ENCODE data around the gene MCC. TPM values are rescaled to one million over a fixed set of nuclear protein-coding genes. Genes with fewer than 3 reads are reported as not detected.

Gene MCC
- total RNA-seq, 1 donor from 2014 or later, result 2.5 TPM

DNA sequence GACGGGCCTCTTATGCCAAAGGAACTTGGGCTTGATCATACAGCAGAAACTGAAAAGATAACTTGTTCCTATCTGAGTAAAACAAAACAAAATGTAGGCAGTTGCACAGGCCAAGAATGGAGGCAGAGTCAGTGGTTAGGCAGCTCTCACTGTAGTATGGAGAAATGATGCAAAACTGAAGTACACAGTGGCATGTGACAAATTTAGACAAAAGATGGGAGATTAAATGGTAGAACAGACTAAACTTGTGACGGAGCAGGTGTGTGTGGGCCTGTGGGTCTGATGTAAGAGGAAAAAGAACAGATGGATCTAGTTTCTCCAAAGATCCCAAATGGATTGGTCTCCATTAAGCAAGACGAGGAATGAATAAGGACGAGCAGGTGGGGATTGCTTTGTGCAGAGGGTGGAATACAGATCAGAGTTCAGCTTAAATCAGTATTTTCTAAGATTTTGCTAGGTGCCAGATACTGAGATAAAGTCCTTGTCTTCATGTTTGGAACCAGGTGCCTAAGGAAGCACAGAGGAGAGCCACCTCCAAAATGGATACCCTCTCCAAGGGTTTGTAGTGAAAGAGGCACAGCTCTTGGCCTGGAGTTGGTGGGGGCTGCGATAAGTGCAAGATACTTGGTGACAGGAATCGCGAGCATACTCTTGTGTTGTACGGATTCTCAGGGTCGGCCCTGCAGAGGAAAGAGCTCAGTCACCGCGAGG is 512.4 kb downstream of the MCC start:
- H3K27ac Mint-ChIP-seq, result peak overlapping the region; percentile 97

DNA sequence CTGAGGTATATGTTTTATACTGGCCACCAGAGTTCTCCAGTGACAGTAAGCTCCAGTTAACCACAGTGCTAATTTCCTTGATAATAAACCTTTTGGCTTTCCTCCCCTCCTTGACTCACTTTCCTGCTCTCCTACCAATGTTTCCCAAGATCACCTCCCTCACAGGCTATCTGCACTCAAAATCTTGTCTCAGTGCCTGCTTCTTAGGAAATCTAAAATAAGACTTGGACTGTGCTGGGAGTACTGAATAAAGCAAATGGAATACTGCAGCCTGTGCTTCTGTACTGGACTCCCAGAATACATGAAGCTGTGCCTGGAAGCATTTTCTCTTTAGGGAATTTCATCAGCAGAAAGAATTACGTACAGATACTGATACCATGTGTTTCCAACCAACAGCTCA is 513.4 kb downstream of the MCC start:
- TF ChIP-seq EZH2phosphoT487 (IDR thresholded peaks at IDR 0.05) (no peak), CTCF (IDR thresholded peaks at IDR 0.05) (no peak), EZH2 (IDR thresholded peaks at IDR 0.05) (no peak)
- Mint-ChIP-seq H3K27me3 (ENCODE audit: insufficient read depth, low read depth) (peaks cover 3% of the 10 kb centered on the region), H3K9me3 (no peaks in the 10 kb centered on the region), H3K4me1 (peaks cover 33% of the 10 kb centered on the region), H3K4me3 (no peak overlapping the region), H3K36me3 (peaks cover 4% of the 10 kb centered on the region), H3K27ac (no peak overlapping the region)
- no peak for DNase-seq (ENCODE audit: low spot score)
- no peak overlapping the region for H2AFZ ChIP-seq (replicated peaks)
- no peaks in the 10 kb centered on the region for H3K27me3 ChIP-seq
- H3K79me2 ChIP-seq (ENCODE audit: low read depth), result peaks cover 32% of the 10 kb centered on the region
- H3K4me3 ChIP-seq, result no peak overlapping the region
- no peak overlapping the region for H3K27ac ChIP-seq
- peaks cover 16% of the 10 kb centered on the region for H4K20me1 ChIP-seq (ENCODE audit: low read depth)
- H3K4me1 ChIP-seq, result peaks cover 22% of the 10 kb centered on the region
- no peak overlapping the region for H3K9ac ChIP-seq
- H3K36me3 ChIP-seq, result no peaks in the 10 kb centered on the region
- H3K4me2 ChIP-seq, result no peak overlapping the region
- H3K9me3 ChIP-seq (ENCODE audit: low read depth), result no peaks in the 10 kb centered on the region
- peaks cover 19% of the 10 kb centered on the region for H3F3A ChIP-seq (ENCODE audit: low read depth)

More for the DNA sequence above, 512.4 kb downstream of the MCC start:
- H3K27me3 Mint-ChIP-seq (ENCODE audit: insufficient read depth, low read depth), result peaks cover 5% of the 10 kb centered on the region
- H3K27ac ChIP-seq, result peak overlapping the region; percentile 15
- H3K9ac ChIP-seq, result no peak overlapping the region
- no peaks in the 10 kb centered on the region for H3K36me3 ChIP-seq
- peaks cover 22% of the 10 kb centered on the region for H3K4me1 ChIP-seq
- peak overlapping the region; percentile 68 for H2AFZ ChIP-seq (replicated peaks)
- H3K27me3 ChIP-seq, result no peaks in the 10 kb centered on the region
- peaks cover 42% of the 10 kb centered on the region for H3K79me2 ChIP-seq (ENCODE audit: low read depth)
- H3K4me3 ChIP-seq, result peak overlapping the region; percentile 94
- TF ChIP-seq EZH2 (IDR thresholded peaks at IDR 0.05) (no peak), EZH2phosphoT487 (IDR thresholded peaks at IDR 0.05) (no peak), CTCF (IDR thresholded peaks at IDR 0.05) (no peak)
- H3F3A ChIP-seq (ENCODE audit: low read depth), result peaks cover 19% of the 10 kb centered on the region
- H3K4me1 Mint-ChIP-seq, result peaks cover 31% of the 10 kb centered on the region
- H3K36me3 Mint-ChIP-seq, result peaks cover 7% of the 10 kb centered on the region
- no peaks in the 10 kb centered on the region for H3K9me3 ChIP-seq (ENCODE audit: low read depth)
- peak overlapping the region; percentile 67 for H3K4me2 ChIP-seq
- H3K9me3 Mint-ChIP-seq, result no peaks in the 10 kb centered on the region
- H4K20me1 ChIP-seq (ENCODE audit: low read depth), result peaks cover 26% of the 10 kb centered on the region
- no peak for DNase-seq (ENCODE audit: low spot score)
- peak overlapping the region; percentile 94 for H3K4me3 Mint-ChIP-seq

DNA sequence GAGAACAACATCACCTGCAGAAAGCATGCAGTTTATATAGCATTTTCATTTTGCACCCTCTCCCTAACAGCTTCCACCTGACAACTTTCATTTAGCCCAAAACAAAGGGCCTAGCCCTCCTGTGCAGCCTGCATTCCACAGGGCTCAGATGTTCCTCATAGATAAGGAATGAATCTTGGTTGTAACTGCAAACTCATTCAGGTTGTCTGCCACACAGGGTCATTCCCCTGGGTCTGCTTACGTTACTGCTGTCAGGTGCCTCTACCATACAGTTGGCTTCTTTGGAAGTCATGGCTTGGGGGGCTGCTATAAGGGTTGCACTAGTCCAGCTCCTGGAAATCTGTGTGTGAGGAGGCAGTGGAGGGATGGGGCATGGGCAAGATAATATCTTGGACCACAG is 514.3 kb downstream of the MCC start:
- Histone ChIP-seq H3K4me1 (peaks cover 13% of the 10 kb centered on the region), H3K9ac (no peak overlapping the region), H3K4me2 (no peak overlapping the region), H3K9me3 (ENCODE audit: low read depth) (no peaks in the 10 kb centered on the region), H3F3A (ENCODE audit: low read depth) (peaks cover 19% of the 10 kb centered on the region), H3K36me3 (no peaks in the 10 kb centered on the region), H3K79me2 (ENCODE audit: low read depth) (peaks cover 22% of the 10 kb centered on the region), H3K4me3 (no peak overlapping the region), H2AFZ (replicated peaks) (no peak overlapping the region), H3K27ac (no peak overlapping the region), H4K20me1 (ENCODE audit: low read depth) (peaks cover 6% of the 10 kb centered on the region), H3K27me3 (no peaks in the 10 kb centered on the region)
- Mint-ChIP-seq H3K4me1 (peaks cover 36% of the 10 kb centered on the region), H3K4me3 (no peak overlapping the region), H3K27me3 (ENCODE audit: insufficient read depth, low read depth) (peaks cover 3% of the 10 kb centered on the region), H3K36me3 (no peaks in the 10 kb centered on the region), H3K27ac (no peak overlapping the region), H3K9me3 (no peaks in the 10 kb centered on the region)
- TF ChIP-seq CTCF (IDR thresholded peaks at IDR 0.05) (no peak), EZH2 (IDR thresholded peaks at IDR 0.05) (no peak), EZH2phosphoT487 (IDR thresholded peaks at IDR 0.05) (no peak)
- DNase-seq (ENCODE audit: low spot score), result no peak
